ENCODE results near the gene CRIP2.

The CRIP2 gene

DNA sequence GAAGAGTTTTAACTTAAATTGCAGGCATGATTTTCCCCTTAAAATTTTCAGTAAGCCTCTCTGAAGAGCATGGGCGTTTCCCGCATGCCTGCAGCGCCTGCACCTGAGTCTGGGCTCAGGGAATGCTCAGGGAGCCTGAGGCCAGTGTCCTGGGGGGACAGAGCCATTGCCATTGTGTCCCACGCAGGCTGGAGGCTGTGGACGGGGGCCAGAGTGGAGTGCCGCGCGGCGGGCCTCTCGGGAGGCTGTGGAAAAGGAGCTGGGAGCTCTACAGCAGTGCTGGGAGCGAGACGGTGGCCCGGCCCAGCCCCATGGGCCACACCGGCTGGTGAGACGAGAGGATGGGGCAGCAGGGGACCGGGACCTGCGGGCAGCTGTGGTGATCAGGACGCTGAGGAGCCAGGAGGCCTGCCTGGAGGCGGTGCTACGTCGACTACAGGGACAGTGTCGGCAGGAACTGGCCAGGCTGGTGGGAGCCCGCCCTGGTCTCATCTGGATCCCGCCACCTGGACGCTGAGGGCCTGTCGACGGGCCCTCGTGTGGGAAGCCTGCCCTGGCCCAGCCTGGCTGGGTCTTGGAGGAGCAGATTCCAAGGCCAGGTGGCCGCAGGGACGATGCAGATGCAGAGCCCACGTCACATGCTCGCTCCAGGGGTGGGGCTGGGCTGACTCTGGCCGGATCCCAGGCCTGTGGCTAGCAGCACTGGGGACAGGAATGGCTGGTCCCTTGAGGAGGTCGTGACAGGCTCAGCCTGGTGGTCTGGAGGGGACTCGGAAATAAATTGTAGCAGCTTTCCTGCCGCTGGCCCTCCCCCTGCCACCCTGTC is 24.0 kb downstream of the CRIP2 start:
- DNase-seq (ENCODE audit: low read depth in 2 of 2), result no peak

DNA sequence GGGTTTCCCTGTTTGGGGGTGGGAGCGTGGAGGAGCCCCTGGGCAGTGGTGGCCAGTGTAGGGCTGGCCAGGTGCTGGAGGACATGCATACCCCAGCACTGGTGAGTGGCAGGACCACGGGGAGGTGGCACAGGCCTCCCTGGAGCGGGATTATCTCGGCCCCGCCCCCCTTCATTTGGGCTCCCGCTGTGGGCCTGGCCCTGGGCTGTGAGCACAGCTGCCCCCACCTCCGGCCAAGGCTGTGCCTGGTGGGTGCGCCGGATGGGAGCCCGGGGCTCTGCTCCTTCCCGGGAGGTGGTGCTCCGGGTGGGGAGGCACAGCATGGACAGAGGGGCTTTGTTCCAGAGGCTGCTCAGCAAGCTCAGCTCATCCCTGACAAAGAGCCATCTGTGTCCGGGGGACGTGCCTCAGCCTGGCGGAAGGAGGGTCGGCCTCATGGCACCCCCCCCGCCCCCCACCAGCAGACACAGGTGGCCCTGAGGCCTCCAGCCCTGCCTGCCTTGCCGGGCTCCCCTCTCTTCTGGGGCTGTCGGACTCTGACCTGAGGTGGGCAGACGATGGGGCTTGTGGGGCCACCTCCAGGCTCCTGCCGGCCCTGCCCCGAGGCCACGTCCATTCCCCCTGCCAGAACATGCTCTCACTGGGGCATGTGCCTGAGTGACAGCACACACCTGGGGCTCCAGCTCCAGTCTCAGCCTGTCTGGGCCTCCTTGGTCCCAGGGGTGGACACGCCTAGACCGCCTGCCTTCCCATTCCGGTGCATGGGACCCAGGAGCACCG is 24.8 kb downstream of the CRIP2 start:
- no peak for DNase-seq (ENCODE audit: low read depth in 2 of 2)

DNA sequence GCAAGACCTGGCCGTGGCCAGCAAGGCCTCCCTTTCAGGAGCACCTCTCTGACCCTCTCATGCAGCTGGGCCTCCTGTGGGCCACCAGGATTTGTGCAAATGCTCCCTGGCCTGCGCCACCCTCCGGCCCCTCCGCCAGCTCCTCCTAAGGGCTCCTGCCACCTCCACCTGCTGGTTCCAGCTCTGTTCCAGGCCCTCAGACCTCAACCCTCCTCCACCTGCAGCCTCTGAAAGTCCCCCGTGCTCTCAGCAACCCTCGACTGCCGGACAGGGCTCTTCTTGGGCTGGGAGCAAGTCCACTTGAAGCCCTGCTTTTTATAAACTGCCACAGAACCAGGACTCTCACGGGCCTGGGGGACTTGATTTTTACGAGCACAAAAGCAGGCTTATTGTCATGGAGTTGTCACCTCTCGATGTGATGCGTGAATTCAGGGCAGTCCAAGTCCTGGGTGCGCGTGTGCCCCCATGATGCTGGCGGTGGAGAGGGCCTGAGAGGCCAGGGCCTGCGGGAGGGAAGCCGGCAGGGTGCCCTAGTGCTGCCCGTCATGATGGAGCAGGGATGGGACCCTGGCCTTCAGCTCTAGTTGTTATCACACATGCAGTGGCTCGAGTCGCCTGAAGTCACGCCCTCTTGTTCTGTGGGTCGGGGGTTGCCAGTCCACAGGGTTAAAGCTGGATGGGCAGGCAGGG is 25.6 kb downstream of the CRIP2 start:
- DNase-seq (ENCODE audit: low read depth in 2 of 2), result no peak

DNA sequence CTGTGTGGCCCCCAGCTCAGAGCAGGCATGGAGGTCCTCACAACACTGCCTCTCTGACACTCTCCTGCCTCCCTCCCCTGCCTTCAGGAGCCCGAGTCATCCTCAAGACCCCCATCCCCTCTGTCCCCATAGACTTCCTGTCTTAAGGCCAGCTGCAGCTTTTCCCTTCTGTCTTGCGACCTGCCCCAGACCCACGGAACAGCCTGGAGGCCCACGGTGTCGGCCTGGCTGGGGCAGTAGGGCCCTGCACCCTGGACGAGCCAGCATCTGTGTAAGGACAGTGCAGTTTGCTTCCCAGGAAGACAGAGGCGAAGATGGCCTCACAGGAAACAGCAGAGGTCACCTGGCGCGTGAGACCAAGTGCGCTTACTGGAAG is 26.1 kb downstream of the CRIP2 start:
- DNase-seq (ENCODE audit: low read depth in 2 of 2), result no peak

DNA sequence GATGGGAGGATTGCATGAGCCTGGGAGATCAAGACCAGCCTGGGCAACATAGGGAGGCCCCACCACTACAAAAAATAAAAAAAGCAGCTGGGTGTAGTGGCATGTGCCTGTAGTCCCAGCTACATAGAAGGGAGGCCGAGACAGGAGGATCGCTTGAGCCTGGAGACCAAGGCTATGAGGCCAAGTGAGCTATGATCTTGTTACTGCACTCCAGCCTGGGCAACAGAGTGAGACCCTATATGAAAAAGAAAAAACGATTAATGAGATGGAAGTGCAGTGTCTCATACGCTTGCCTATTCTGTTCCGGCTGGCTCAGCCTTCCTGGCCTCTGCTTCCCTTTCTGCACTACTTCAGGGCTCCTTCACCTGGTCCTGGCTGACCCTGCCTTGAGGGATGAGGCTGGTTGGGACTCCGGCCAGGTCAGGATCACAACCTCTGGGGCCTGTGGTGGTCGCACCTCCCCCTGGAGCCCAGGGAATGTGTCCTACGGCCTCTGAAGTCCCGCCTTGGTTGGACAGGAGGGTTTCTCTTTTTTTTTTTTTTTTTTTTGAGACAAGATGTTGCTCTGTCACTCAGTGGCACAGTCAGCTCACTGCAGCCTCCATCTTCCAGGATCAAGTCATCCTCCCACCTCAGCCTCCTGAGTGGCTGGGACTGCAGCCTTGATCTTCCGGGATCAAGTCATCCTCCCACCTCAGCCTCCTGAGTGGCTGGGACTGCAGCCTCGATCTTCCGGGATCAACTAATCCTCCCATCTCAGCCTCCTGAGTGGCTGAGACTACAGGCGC is 27.1 kb downstream of the CRIP2 start:
- no peak for DNase-seq (ENCODE audit: low read depth in 2 of 2)

DNA sequence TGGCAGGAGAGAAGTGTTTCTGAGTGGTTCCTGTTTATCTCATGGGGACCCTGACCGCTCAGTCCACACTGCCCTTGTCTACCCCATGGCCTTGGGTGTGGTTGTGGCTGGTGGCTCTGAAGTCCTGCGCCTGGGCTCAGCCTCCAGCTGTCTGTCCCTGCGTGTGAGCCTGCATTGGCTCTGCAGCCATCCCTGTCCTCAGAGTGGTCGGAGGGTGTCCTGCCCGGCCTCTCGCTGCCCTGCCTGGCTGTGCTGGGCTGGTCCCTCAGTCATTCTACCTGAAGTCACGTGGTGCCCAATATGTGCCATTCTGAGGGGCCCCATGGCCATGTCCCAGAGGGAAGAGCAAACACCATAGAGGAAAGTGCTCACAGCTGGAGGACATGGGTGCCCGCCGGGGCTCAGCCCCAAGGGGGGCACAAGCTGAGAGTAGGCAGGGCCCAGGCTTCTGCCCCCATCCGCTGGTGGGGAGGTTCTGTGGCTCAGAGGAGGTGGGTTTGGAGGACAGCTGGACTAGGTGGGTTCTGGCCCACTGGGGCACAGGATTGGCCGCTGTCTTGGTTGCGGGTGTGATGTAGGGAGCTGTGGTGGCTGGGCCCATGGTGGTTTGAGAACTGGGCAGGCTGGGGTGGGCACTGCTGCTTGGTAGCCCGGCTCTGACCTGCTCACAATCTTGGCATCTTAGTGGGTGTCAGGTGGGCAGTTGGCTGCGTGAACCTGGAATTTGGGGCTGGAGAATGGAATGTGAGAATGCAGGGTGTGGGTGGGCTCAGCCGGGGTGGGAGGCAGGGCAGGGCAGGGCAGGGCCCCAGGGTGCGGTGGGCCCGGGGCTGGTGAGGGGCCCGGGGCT is 28.1 kb downstream of the CRIP2 start:
- no peak for DNase-seq (ENCODE audit: low read depth in 2 of 2)

DNA sequence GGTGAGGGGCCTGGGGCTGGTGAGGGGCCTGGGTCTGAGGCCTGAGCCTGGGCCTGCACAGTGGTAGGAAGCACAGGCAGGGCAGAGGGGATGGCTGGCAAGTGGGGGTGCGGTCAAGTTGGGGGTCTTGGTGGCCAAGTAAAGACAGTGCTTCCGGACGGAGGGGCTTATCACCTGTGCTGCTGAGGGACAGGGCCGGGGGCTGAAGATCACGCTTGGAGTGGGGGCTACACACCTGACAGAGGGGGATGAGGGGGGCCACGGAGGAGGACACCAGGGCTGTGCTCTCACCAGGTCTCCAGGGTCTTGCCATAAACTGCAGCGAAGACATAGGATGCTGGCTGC is 28.6 kb downstream of the CRIP2 start:
- DNase-seq (ENCODE audit: low read depth in 2 of 2), result no peak

DNA sequence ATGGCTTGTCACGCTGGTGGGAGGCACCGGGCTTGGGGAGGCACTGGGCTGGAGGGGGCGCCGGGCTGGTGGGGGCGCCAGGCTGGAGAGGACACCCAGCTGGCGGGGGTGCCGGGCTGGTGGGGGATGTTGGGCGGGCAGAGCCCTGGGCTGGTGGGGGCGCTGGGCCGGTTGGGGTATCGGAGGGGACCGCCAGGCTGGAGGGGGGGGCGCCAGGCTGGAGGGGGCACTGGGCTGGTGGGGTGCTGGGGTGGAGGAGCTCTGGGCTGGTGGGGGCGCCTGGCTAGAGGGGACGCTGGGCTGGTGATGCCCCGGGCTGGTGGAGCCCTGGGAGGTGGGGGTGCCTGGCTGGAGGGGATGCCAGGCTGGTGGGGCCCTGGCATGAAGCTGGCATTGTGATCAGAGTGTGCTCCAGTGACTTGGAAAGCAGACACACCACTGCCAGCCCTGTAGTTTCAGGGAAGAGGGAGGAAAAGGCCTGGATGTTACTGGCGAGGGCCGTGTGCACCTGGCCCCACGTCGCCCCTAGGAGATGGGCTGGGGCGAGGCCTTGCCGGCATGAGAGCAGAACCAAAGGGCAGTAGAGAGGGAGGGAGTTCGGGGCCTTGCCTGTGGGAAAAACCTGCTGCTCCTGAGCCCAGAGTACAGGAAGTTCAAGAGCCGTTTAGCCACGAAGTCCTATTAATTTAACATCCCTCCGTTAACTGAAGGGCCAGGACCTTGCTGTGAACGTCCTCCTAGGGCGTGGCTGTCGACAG is 29.5 kb downstream of the CRIP2 start:
- no peak for DNase-seq (ENCODE audit: low read depth in 2 of 2)

DNA sequence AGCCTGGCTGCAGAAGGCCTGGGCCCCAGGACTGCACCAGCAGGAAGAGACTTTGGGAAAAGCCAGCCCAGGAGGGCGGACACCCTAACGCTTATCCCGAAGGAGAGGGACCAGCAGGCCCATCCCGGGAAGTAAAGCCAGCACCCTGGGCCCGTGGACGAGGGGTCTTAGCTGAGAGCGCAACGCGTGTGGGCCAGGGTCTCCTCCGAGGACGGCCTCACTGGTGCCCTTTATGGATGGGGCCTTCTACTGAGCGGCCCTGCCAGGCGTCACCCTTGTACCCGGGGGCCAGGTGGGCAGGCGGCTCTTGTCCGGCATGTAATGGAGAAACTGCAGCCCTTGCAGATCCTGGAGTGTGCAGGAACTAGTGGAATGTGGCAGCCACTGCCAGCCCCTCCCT is 30.5 kb downstream of the CRIP2 start:
- DNase-seq (ENCODE audit: low read depth in 2 of 2), result no peak

DNA sequence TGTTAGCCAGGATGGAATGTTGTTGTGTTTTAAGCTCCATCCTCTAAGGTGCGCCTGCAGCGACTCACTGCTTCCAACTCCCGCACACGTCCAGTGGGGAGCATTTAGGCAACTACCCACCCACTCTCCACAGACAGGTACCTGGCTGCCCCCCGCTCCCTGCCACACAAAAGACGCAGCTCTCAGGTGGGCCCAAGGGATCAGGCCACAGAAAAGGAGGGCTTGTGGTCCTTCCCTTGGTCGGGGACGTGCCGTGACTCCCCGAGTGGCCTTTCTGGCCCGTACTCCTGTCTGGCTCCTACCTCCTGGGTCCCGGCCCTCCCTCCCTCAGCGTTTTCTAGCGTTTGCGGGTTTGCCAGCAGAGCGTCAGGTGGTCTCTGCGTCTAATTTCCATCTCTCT is 32.6 kb downstream of the CRIP2 start:
- no peak for DNase-seq (ENCODE audit: low read depth in 2 of 2)

DNA sequence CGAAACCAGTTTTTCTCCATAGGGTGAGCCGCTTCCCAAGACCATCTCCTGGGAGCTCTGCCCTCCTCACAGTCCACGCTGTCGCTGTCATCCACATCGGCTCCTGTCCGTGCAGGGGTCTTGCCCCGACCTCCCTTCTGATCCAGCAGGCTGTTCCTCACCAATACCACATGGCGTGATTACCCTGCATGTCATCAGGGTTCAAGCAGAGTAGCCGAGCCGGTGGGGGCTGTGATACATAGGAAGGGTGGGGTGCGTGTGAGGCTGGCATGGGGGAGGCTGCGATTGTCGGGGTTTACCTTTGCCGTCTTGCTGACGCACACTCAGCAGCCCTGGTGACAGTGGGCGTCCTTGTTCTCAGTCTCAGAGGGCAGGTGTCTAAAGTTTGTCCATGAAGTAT is 33.4 kb downstream of the CRIP2 start:
- DNase-seq (ENCODE audit: low read depth in 2 of 2), result no peak

DNA sequence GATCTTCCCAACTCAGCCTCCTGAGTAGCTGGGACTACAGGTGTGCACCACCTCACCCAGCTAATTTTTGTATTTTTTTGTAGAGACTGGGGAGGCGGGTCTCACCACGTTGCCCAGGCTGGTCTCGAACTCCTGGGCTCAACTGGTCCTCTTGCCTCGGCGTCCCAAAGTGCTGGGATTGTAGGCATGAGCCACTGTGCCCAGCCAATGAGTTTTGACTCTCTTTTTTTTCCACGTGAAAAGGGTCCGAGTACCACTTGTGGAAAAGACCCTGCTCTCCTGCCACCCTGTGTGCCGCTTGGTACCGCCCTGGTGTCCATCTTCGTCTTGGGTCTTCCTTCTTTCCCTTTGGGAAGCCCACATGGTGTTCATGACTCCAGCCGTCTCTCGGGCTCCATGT is 34.0 kb downstream of the CRIP2 start:
- no peak for DNase-seq (ENCODE audit: low read depth in 2 of 2)

DNA sequence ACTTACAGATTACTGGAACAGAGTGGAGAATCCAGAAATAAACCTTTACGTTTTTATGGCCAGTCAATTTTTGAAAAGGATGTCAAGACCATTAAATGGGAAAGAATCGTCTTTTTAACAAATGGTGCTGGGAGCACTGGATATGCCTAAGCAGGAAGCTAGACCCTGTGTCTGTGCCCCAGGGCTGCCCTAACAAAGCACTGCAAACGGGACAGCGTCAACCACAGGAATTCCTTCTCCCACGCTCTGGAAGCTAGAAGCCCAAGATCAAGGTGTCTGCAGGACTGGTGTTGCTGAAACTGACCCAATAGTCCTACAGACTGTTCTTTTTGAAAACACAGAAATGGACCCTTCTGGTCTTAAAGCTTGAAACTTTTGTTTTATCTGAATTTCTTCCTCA is 42.5 kb downstream of the CRIP2 start:
- DNase-seq (ENCODE audit: low read depth in 2 of 2), result no peak

DNA sequence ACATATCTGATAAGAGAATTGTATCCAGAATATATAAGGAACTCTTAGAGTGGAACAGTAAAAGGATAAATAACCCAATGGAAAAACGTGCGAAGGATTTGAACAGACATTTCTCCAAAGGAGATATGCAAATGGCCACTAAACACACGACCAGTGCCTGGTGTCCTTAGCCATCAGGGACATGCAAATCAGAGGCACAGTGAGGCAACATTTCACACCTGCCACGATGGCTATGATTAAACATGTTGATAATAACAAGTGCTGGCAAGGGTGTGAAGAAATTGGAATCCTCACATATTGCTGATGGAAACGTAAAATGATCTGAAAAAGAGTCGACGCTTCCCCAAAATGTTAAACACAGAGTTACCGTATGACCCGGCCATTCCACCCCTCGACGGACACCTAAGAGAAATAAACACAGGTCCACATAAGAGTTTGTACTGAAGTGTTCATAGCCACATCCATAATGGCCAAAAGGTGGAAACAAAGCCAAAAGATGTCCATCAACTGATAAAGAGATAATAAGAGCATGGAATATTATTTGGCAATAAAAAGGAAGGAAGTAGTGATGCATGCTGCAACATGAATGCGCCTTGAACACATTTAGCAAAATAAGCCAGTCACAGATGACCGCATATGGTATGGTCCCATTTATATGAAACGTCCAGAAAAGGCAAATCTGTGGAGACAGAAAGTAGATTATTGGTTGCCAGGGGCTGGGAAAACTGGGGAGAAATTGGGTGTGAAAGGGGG is 45.5 kb downstream of the CRIP2 start:
- DNase-seq (ENCODE audit: low read depth in 2 of 2), result no peak

DNA sequence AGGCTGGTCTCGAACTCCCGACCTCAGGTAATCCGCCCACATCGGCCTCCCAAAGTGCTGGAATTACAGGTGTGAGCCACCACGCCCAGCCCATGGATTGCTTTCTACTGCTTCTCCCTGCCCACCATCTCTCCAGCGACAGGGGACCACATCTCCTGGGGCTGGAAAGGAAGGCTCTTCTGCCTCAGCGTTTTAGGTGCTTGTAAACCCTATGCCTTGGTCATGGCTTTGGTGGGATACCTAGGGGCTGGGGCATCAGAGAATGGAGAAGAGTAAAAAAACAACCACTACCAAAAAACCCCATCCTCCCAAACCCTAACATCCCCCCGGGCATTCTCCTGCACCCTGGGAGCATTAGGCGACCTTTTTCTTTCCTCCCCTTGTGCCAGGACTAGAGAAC is 50.7 kb downstream of the CRIP2 start:
- DNase-seq (ENCODE audit: low read depth in 2 of 2), result no peak

DNA sequence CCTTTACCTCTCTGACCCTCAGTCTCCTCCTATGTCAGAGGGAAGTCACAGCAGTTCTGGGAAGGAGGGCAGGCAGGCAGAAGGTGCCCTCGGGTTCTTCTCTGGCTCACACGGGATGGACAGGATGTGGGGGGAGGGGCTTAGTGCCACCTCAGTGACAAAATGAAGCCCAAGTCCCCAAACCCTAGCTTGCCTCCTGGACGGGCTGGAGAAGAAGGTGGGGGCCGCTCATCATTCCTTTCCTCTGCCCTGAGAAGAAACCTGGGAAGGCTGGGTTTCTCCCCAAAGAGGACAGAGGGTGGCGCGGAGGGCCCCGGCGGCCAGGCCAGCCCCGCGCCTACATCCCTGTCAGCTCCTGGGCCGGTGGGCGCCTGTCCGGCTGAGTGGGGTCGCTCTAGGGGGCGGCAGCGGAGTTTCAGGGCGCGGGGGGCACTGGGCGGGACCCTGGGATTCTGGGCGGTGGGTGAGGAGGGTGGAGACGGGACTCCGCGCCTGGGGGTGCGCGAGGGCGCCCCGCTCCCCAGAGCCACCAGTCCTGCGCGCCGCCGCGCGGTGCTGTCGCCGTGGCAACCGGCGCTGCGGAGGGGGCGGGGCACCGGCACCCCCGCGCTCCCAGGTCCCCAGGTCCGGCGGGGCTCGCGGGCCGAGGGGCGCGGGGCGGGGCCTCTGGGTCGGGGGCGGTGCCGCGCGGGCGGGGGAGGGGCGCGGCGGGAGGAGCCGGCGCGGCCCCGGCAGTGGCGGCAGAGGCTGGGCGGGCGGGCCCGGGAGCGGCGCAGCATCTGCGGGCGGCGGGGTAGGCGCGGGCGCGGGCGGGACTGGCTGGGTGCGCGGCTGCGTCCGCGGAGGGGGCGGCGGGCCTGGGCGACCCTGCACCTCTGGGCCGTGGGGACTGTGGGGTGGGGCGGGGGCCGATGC is 51.5 kb downstream of the CRIP2 start, which contains the start of gene TMEM121:
TSS of gene TMEM121 (plus strand) at position 723 of the 915 bp plus-strand sequence. CDS start 2,252 bp downstream, outside the sequence.
- DNase-seq (ENCODE audit: low read depth in 2 of 2), result no peak

DNA sequence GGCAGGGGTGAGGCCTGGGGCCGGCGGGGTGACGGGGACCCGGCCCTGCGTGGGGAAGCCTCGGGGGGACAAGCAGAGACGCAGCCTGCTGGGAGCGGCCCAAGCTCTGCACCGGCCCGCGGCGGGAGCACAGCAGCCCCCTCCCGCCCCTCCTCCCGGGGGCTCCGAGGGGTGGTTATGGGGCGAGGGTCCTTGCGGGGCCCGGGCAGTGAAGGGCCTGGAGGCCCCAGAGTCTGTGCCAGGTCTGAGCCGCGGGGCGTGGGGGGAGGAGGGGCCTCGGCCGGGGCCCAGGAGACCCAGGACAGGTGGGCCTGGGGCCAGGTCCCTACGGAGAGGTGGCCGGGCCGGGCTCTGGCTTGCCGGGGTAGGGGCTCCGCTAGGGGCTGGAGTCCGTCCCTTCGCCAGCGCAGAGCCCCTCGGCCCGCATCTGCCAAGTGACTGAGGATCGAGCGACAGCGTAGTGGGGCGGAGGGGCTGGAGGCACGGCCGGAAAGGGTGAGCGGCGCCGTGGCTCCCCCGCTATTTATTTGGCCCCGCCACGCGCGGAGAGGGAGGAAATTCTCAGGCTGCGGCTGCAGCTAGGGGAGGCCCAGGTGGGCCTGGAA is 52.3 kb downstream of the CRIP2 start:
- DNase-seq (ENCODE audit: low read depth in 2 of 2), result no peak

DNA sequence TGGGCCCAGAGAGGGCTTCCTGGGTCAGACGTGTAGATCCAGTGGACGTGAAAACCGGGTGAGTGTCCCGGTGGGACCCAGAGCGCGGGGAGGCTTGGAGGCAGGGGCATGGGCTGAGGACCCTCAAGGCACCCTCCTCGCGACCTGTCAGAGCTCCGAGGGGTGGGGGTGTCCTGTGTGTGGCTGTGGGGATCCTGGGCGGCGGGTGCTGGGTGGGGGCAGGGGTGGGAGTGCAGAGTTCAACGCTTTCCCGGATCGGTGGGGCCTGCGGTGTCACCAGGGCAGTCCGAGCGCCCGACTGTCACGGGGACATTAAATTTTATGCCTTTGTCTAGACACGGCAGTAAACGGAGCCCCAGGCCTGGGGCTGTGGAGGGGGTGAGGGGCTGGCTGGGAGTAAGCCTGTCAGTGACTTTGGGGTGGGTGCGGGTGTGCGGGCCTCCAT is 52.8 kb downstream of the CRIP2 start:
- no peak for DNase-seq (ENCODE audit: low read depth in 2 of 2)
